CD14-positive monocyte (primary cell): ENCODE results near the gene SMAD6. TPM values are rescaled to one million over a fixed set of nuclear protein-coding genes. Genes with fewer than 3 reads are reported as not detected.

Experiments used
- DNase-seq, 3 donors: peaks; one replicate each; pipeline ENCODE4 v3.0.0-alpha.2; 2011 to 2022
- H2AFZ ChIP-seq: 2 replicates; pipeline ENCODE4 v1.6.0; 2012; ENCODE audit warnings: mild to moderate bottlenecking, low read depth, low read length, inconsistent platforms; ENCODE audit not compliant: insufficient read depth, poor library complexity, severe bottlenecking
- H3K27ac ChIP-seq, 2 donors: 1 replicate in 1 of 2; 2 replicates in 1 of 2; pipeline ENCODE4 v1.5.1; 2012 to 2013; ENCODE audit warnings: low read length in 2 of 2, control low read depth in 1 of 2, inconsistent platforms in 1 of 2, low read depth in 1 of 2, mild to moderate bottlenecking in 1 of 2
- H3K27me3 ChIP-seq, 2 donors: one replicate each; pipeline versions ENCODE4 v1.6.0 to v1.6.1; 2011 to 2013; ENCODE audit warnings: low read length in 2 of 2; ENCODE audit not compliant: control insufficient read depth in 2 of 2, insufficient read depth in 2 of 2
- H3K36me3 ChIP-seq, 2 donors: replicated peaks in 1 of 2; 1 replicate in 1 of 2; 2 replicates in 1 of 2; pipeline versions ENCODE4 v1.5.1 to v1.6.1; 2012 to 2013; ENCODE audit warnings: low read length in 2 of 2, control low read depth in 1 of 2, inconsistent platforms in 1 of 2, mild to moderate bottlenecking in 1 of 2; ENCODE audit not compliant: insufficient read depth in 2 of 2, control insufficient read depth in 1 of 2
- H3K4me1 ChIP-seq, 2 donors: 1 replicate in 1 of 2; 2 replicates in 1 of 2; pipeline versions ENCODE4 v1.5.1 to v1.6.1; 2012 to 2013; ENCODE audit warnings: low read length in 2 of 2, control low read depth in 1 of 2, inconsistent platforms in 1 of 2, mild to moderate bottlenecking in 1 of 2, moderate library complexity in 1 of 2; ENCODE audit not compliant: insufficient read depth in 2 of 2, control insufficient read depth in 1 of 2
- H3K4me2 ChIP-seq: replicated peaks from 2 replicates; pipeline ENCODE3; 2012; ENCODE audit warnings: low read length, moderate library complexity, mild to moderate bottlenecking; ENCODE audit not compliant: poor library complexity, severe bottlenecking; ENCODE audit errors: extremely low read depth
- H3K4me3 ChIP-seq, 3 experiments: fragments of 200-600 bp in 1 of 3; sonication (generic) in 1 of 3; replicated peaks in 1 of 3; 1 replicate in 2 of 3; 2 replicates in 1 of 3; pipeline ENCODE4 v1.5.1; 2011 to 2013; ENCODE audit warnings: low read length in 3 of 3, mild to moderate bottlenecking in 3 of 3, control low read depth in 2 of 3, low read depth in 2 of 3, inconsistent platforms in 1 of 3, moderate library complexity in 1 of 3
- H3K79me2 ChIP-seq: 2 replicates; pipeline ENCODE4 v1.6.0; 2012; ENCODE audit warnings: mild to moderate bottlenecking, control low read depth, inconsistent platforms, low read length, moderate library complexity; ENCODE audit not compliant: insufficient read depth
- H3K9ac ChIP-seq: 2 replicates; pipeline ENCODE4 v1.6.0; 2017; ENCODE audit warnings: low read length, mild to moderate bottlenecking; ENCODE audit not compliant: insufficient read depth, poor library complexity, severe bottlenecking
- H3K9me3 ChIP-seq, 2 donors: replicated peaks in 1 of 2; 1 replicate in 1 of 2; 2 replicates in 1 of 2; pipeline versions ENCODE4 v1.5.1 to v1.6.1; 2012 to 2013; ENCODE audit warnings: low read length in 2 of 2, control low read depth in 1 of 2; ENCODE audit not compliant: control insufficient read depth in 1 of 2, insufficient read depth in 1 of 2
- H4K20me1 ChIP-seq: 2 replicates; pipeline ENCODE4 v1.6.0; 2012; ENCODE audit warnings: mild to moderate bottlenecking, low read length, control low read depth, moderate library complexity; ENCODE audit not compliant: insufficient read depth
- H3K27ac Mint-ChIP-seq, 7 donors: one replicate each; pipeline ENCODE4 v1.8.0; 2020; ENCODE audit warnings: mild to moderate bottlenecking in 7 of 7, mixed read lengths in 7 of 7, moderate library complexity in 6 of 7, inconsistent platforms in 2 of 7
- H3K27me3 Mint-ChIP-seq, 3 donors: one replicate each; pipeline ENCODE4 v1.8.0; 2021 to 2022; ENCODE audit warnings: low read depth in 3 of 3, mild to moderate bottlenecking in 3 of 3, mixed read lengths in 3 of 3, moderate library complexity in 3 of 3, inconsistent platforms in 1 of 3
- H3K36me3 Mint-ChIP-seq, 2 donors: one replicate each; pipeline ENCODE4 v1.8.0; 2020; ENCODE audit warnings: mixed read lengths in 2 of 2, inconsistent platforms in 1 of 2, mild to moderate bottlenecking in 1 of 2
- H3K4me1 Mint-ChIP-seq: one replicate; pipeline ENCODE4 v1.8.0; 2020; ENCODE audit warnings: mild to moderate bottlenecking, mixed read lengths
- H3K4me3 Mint-ChIP-seq, 2 donors: one replicate each; pipeline ENCODE4 v1.8.0; 2020; ENCODE audit warnings: mild to moderate bottlenecking in 2 of 2, mixed read lengths in 2 of 2, moderate library complexity in 1 of 2
- H3K9me3 Mint-ChIP-seq, 7 donors: one replicate each; pipeline ENCODE4 v1.8.0; 2020 to 2022; ENCODE audit warnings: mixed read lengths in 7 of 7, mild to moderate bottlenecking in 6 of 7, moderate library complexity in 6 of 7, inconsistent platforms in 2 of 7
- CTCF ChIP-seq: fragments of 200-600 bp; IDR thresholded peaks from one replicate; pipeline ENCODE4 v1.8.0; 2022; ENCODE audit warnings: antibody characterized with exemption, mild to moderate bottlenecking
- WGBS: methylation state at CpG from one replicate; pipeline ENCODE4 v1.1.5; 2013; ENCODE audit warnings: missing lambda C conversion rate; ENCODE audit not compliant: insufficient coverage; 5-methylcytosine and 5-hydroxymethylcytosine counted together
- intact Hi-C, 2 donors: fragments of 100-400 bp; cut with micrococcal nuclease; formaldehyde crosslinking; loops; one replicate each; pipeline versions ENCODE4 v1.15.0 to v1.15.1; 2023
- polyA plus RNA-seq, 3 donors: library from polyadenylated mRNA; depleted of rRNA in 1 of 3; unstranded in 2 of 3; stranded (reverse) in 1 of 3; fragments of 300-500 nt in 2 of 3; fragments of >200 nt in 1 of 3; fragmentation: Illumina TruSeq in 2 of 3; gene quantifications; 1 replicate in 2 of 3; 2 replicates in 1 of 3; pipeline ENCODE4 v1.2.3, GENCODE V29; 2012 to 2021

Gene SMAD6
- polyA plus RNA-seq, 3 donors = 0.31 TPM; not detected in 2

- peaks cover 0 to 2% (median 0%) of the 10 kb centered on the region in 3 donors for H3K27me3 Mint-ChIP-seq
- Histone ChIP-seq H3K4me2 (no peak overlapping the region), H2AFZ (no peak overlapping the region), H3K9me3 (no peaks in the 10 kb centered on the region), H3K79me2 (no peaks in the 10 kb centered on the region), H4K20me1 (no peaks in the 10 kb centered on the region), H3K27ac (no peak overlapping the region), H3K4me1 (no peaks in the 10 kb centered on the region), H3K4me3 (no peak overlapping the region), H3K9ac (no peak overlapping the region), H3K36me3 (no peaks in the 10 kb centered on the region), H3K27me3 (no peaks in the 10 kb centered on the region)
- H3K4me3 Mint-ChIP-seq = no peak overlapping the region
- no CpG with 5 or more reads among the region's 8 CpGs for WGBS
- H3K27ac Mint-ChIP-seq = no peak overlapping the region
- H3K36me3 Mint-ChIP-seq = no peaks in the 10 kb centered on the region
- peaks cover 3% of the 10 kb centered on the region for H3K4me1 Mint-ChIP-seq
- intact Hi-C loops = no loop called here
- no peak for DNase-seq
- peaks cover 0 to 2% (median 0%) of the 10 kb centered on the region in 7 donors for H3K9me3 Mint-ChIP-seq
- TF ChIP-seq CTCF = no peak
Measured at GRCh38 chr15:66822114-66822513, 120.1 kb downstream of the SMAD6 start.

- no peak for TF ChIP-seq CTCF
- Histone ChIP-seq H3K4me3 (no peak overlapping the region), H3K9ac (no peak overlapping the region), H3K36me3 (no peaks in the 10 kb centered on the region), H3K27me3 (no peaks in the 10 kb centered on the region), H2AFZ (no peak overlapping the region), H3K4me1 (no peaks in the 10 kb centered on the region), H3K79me2 (no peaks in the 10 kb centered on the region), H3K4me2 (no peak overlapping the region), H3K27ac (no peak overlapping the region), H3K9me3 (no peaks in the 10 kb centered on the region), H4K20me1 (no peaks in the 10 kb centered on the region)
- intact Hi-C loops = no loop called here
- WGBS = 93% methylated on average over 3 of the region's 4 CpGs
- peaks cover 0 to 2% (median 0%) of the 10 kb centered on the region in 7 donors for H3K9me3 Mint-ChIP-seq
- H3K27ac Mint-ChIP-seq = no peak overlapping the region
- no peak for DNase-seq
- H3K4me1 Mint-ChIP-seq = peaks cover 3% of the 10 kb centered on the region
- peaks cover 0 to 2% (median 0%) of the 10 kb centered on the region in 3 donors for H3K27me3 Mint-ChIP-seq
- no peak overlapping the region for H3K4me3 Mint-ChIP-seq
- no peaks in the 10 kb centered on the region for H3K36me3 Mint-ChIP-seq
Measured at GRCh38 chr15:66822576-66822975, 120.5 kb downstream of the SMAD6 start.
